Sigmoid colon (tissue), 7 donors: ENCODE data around the gene MEMO1. TPM values are rescaled to one million over a fixed set of nuclear protein-coding genes. Genes with fewer than 3 reads are reported as not detected.
"Not testable (repeated sequence)": the region's sequence is repeated elsewhere in the genome, so short reads cannot be mapped to it uniquely, and the experiment has no call there.

Experiments used
- DNase-seq: peaks from one replicate; pipeline ENCODE4 v3.0.0-alpha.2; 2019
- H3K27ac ChIP-seq, 4 donors: fragments of 200-600 bp; sonication (generic); one replicate each; pipeline ENCODE4 v1.5.1; 2016 to 2019; ENCODE audit warnings: mild to moderate bottlenecking in 1 of 4
- H3K27me3 ChIP-seq, 3 donors: fragments of 200-600 bp; sonication (generic); one replicate each; pipeline ENCODE4 v1.5.1; 2019; ENCODE audit warnings: mild to moderate bottlenecking in 1 of 3
- H3K36me3 ChIP-seq, 4 donors: fragments of 200-600 bp; sonication (generic); one replicate each; pipeline ENCODE4 v1.5.1; 2016 to 2019
- H3K4me1 ChIP-seq, 4 donors: fragments of 200-600 bp; sonication (generic); one replicate each; pipeline ENCODE4 v1.5.1; 2017 to 2019
- H3K4me3 ChIP-seq, 4 donors: fragments of 200-600 bp; sonication (generic); one replicate each; pipeline ENCODE4 v1.5.1; 2017 to 2019; ENCODE audit warnings: mild to moderate bottlenecking in 2 of 4, moderate library complexity in 1 of 4
- H3K9me3 ChIP-seq, 4 donors: fragments of 200-600 bp in 3 of 4; sonication (generic) in 3 of 4; one replicate each; pipeline versions ENCODE4 v1.5.1 to v1.6.1; 2013 to 2019
- EP300 ChIP-seq, 4 donors: sonication (generic); formaldehyde crosslinking; IDR thresholded peaks; one replicate each; pipeline ENCODE4 v1.6.1; 2017; ENCODE audit warnings: antibody characterized with exemption in 4 of 4
- POLR2A ChIP-seq, 2 donors: fragments of 450-650 bp; IDR thresholded peaks; one replicate each; pipeline ENCODE4 v1.6.1; 2016; ENCODE audit warnings: antibody characterized with exemption in 2 of 2, mild to moderate bottlenecking in 2 of 2, moderate library complexity in 2 of 2
- POLR2AphosphoS5 ChIP-seq, 4 donors: sonication (generic); formaldehyde crosslinking; IDR thresholded peaks; one replicate each; pipeline ENCODE4 v1.6.1; 2017; ENCODE audit warnings: antibody characterized with exemption in 4 of 4
- WGBS, 2 donors: extraction: QIAGEN DNeasy Blood & Tissue Kit; methylation state at CpG; one replicate each; pipeline ENCODE4 v1.1.7; 2013; 5-methylcytosine and 5-hydroxymethylcytosine counted together
- intact Hi-C: fragments of 100-400 bp; cut with DNase I; formaldehyde crosslinking; loops from one replicate; pipeline ENCODE4 v1.15.1; 2023
- polyA plus RNA-seq, 3 donors: library from polyadenylated mRNA; stranded (reverse); fragments of 200-250 nt; gene quantifications; one replicate each; pipeline ENCODE4 v1.2.3, GENCODE V29; 2013
- total RNA-seq, 4 donors: library from RNA; depleted of rRNA; stranded (reverse); fragments of >200 nt; gene quantifications; one replicate each; pipeline ENCODE4 v1.1.0, GENCODE V29; 2016
- TF ChIP-seq, protein P1 (sequence below), 4 experiments: fragments of 450-650 bp in 3 of 4; fragments of 200-600 bp in 1 of 4; IDR thresholded peaks; one replicate each; pipeline ENCODE4 v1.5.1; 2016 to 2019; ENCODE audit warnings: antibody characterized with exemption in 4 of 4, mild to moderate bottlenecking in 3 of 4, moderate library complexity in 2 of 4
- donor health status: healthy with polysubstance abuse.
- donor health status: Bipolar disorder and iron deficiency.
- donor health status: healthy.

The MEMO1 gene
- total and polyA plus RNA-seq, 7 donors: 18.3 to 39.6 (median 29.6) TPM

DNA sequence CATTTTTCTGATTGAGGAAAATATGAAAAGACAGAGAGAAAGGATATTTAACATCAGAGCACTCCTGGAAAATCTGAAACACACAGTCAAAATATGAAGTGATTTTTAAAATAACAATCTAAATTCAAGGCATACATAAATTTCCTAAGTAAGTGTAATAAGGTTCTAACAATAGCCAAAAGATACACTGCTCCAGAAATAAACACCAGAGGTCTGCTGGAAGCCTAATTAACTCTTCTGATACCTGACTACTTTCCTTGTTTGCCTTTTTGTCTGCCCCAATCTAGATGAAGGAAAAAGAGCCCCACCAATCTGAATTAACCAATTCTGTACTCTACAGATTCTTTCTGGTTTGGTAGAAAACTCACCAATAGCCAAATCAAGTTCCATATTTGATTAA lies 87.1 kb downstream of the MEMO1 start:
- Histone ChIP-seq H3K4me1 (no peaks in the 10 kb centered on the region), H3K4me3 (no peak overlapping the region), H3K9me3 (no peaks in the 10 kb centered on the region), H3K36me3 (peaks cover 0 to 5% (median 0%) of the 10 kb centered on the region in 4 donors), H3K27me3 (no peaks in the 10 kb centered on the region), H3K27ac (no peak overlapping the region)
- intact Hi-C loops: no loop called here
- DNase-seq: no peak
- TF ChIP-seq, protein P1, sequence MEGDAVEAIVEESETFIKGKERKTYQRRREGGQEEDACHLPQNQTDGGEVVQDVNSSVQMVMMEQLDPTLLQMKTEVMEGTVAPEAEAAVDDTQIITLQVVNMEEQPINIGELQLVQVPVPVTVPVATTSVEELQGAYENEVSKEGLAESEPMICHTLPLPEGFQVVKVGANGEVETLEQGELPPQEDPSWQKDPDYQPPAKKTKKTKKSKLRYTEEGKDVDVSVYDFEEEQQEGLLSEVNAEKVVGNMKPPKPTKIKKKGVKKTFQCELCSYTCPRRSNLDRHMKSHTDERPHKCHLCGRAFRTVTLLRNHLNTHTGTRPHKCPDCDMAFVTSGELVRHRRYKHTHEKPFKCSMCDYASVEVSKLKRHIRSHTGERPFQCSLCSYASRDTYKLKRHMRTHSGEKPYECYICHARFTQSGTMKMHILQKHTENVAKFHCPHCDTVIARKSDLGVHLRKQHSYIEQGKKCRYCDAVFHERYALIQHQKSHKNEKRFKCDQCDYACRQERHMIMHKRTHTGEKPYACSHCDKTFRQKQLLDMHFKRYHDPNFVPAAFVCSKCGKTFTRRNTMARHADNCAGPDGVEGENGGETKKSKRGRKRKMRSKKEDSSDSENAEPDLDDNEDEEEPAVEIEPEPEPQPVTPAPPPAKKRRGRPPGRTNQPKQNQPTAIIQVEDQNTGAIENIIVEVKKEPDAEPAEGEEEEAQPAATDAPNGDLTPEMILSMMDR (IDR thresholded peaks at IDR 0.05): no peak
- TF ChIP-seq EP300 (IDR thresholded peaks at IDR 0.05) (no peak), POLR2AphosphoS5 (IDR thresholded peaks at IDR 0.05) (no peak), POLR2A (IDR thresholded peaks at IDR 0.05) (no peak)

DNA sequence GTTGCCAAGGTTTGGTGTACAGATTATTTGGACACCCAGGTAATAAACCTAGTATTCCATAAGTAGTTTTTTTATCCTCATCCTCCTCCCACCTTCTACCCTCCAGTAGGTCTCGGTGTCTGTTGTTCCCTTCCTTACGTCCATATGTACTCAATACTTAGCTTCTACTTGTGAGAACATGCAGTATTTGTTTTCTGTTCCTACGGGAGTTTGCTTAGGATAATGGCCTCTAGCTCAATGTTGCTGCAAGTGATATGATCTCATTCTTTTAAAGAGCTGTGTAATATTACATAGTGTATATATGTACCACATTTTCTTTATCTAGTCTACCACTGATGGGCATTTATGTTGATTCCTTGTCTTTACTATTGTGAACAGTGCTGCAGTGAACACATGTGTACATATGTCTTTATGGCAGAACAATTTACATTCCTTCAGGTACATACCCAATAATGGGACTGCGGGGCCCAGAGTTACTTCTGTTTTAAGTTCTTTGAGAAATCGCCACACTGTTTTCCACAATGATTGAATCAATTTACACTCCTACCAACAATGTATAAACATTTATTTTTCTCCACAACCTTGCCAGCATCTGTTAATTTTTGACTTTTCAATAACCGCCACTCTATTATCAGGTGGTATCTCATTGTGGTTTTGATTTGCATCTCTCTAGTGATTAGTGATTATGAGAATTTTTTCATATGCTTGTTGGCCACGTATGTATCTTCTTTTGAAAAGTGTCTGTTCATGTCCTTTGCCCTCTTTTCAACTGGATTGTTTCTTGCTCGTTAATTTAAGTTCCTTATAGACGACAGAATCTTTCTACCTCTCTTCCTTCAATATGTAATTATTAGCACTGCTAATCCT lies 88.0 kb downstream of the MEMO1 start:
- DNase-seq: no peak
- Histone ChIP-seq H3K4me1 (no peaks in the 10 kb centered on the region), H3K27ac (no peak overlapping the region), H3K9me3 (no peaks in the 10 kb centered on the region), H3K27me3 (no peaks in the 10 kb centered on the region), H3K4me3 (no peak overlapping the region), H3K36me3 (peaks cover 0 to 9% (median 0%) of the 10 kb centered on the region in 4 donors)
- 25 to 72% methylated on average over 9 of the region's 9 CpGs for WGBS, 2 donors
- TF ChIP-seq, protein P1 (IDR thresholded peaks at IDR 0.05): no peak
- TF ChIP-seq POLR2A (IDR thresholded peaks at IDR 0.05) (no peak), EP300 (IDR thresholded peaks at IDR 0.05) (no peak), POLR2AphosphoS5 (IDR thresholded peaks at IDR 0.05) (no peak)
- intact Hi-C loops: no loop called here

DNA sequence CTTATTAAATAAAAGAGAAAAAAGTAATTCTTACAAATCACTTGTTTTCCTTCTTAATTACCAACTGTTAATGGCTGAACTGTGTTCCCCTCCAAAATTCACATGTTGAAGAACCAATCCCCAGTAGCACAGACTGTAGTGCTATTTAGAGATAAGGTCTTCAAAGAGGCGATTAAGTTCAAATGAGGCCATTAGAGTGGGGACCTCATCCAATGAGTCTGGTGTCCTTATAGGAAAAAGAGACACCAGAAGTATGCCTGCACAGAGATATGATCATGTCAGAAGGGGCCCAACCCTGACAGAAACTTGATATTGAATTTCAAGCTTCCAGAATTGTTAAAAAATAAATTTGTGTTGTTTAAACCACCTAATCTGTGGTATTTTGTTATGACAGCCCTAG lies 89.8 kb downstream of the MEMO1 start:
- TF ChIP-seq POLR2AphosphoS5 (IDR thresholded peaks at IDR 0.05) (no peak), POLR2A (IDR thresholded peaks at IDR 0.05) (no peak)
- H3K4me1 ChIP-seq: no peaks in the 10 kb centered on the region
- intact Hi-C loops: no loop called here
- H3K9me3 ChIP-seq: no peaks in the 10 kb centered on the region
- 94 to 96% methylated on average over 1 of the region's 1 CpG for WGBS, 2 donors
- no peak overlapping the region for H3K4me3 ChIP-seq
- H3K27me3 ChIP-seq: no peaks in the 10 kb centered on the region
- no peak for DNase-seq
- peaks cover 0 to 14% (median 0%) of the 10 kb centered on the region in 4 donors for H3K36me3 ChIP-seq
- H3K27ac ChIP-seq: no peak overlapping the region

DNA sequence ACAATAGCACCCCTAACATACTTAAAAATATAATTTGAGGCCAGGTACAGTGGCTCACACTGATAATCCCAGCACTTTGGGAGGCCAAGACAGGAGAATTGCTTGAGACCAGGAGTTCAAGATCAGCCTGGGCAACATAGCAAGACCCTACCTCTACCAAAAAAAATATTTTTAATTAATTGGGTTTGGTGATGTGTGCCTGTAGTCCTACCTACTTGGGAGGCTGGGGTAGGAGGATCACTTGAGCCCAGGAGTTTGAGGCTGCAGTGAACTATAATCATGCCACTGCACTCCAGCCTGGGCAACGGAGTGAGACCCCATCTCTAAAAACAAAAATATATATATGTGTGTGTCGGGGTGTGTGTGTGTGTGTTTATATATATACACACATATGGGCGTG lies 91.3 kb downstream of the MEMO1 start:
- Histone ChIP-seq H3K27me3 (no peaks in the 10 kb centered on the region), H3K36me3 (peaks cover 0 to 14% (median 0%) of the 10 kb centered on the region in 4 donors), H3K4me3 (no peak overlapping the region), H3K9me3 (no peaks in the 10 kb centered on the region), H3K27ac (no peak overlapping the region), H3K4me1 (no peaks in the 10 kb centered on the region)
- TF ChIP-seq POLR2AphosphoS5 (IDR thresholded peaks at IDR 0.05): no peak
- TF ChIP-seq, protein P1 (IDR thresholded peaks at IDR 0.05): no peak
- no peak for TF ChIP-seq EP300 (IDR thresholded peaks at IDR 0.05)
- no peak for TF ChIP-seq POLR2A (IDR thresholded peaks at IDR 0.05)
- WGBS, 2 donors: 97 to 98% methylated on average over 3 of the region's 3 CpGs
- DNase-seq: no peak
- intact Hi-C loops: no loop called here

DNA sequence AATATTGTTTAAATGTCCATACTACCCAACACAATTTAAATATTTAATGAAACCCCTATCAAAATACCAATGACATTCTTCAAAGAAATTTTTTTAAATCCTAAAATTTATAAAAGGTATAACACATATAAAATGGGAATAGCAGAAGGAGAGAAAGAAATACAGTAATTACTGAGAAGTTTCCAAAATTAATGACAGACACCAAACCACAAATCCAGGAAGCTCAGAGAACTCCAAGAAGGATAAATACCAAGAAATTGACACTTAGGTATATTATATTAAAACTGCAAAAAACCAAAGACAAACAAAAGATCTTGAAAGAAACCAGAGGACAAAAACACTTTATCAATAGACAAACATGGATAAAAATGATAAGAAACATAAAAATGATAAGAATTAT lies 101.1 kb downstream of the MEMO1 start:
- Histone ChIP-seq H3K27ac (no peak overlapping the region), H3K27me3 (no peaks in the 10 kb centered on the region), H3K4me1 (peaks cover 0 to 5% (median 0%) of the 10 kb centered on the region in 4 donors), H3K36me3 (peaks cover 0 to 21% (median 0%) of the 10 kb centered on the region in 4 donors), H3K4me3 (no peak overlapping the region), H3K9me3 (no peaks in the 10 kb centered on the region)
- TF ChIP-seq EP300 (IDR thresholded peaks at IDR 0.05): no peak
- no peak for TF ChIP-seq POLR2A (IDR thresholded peaks at IDR 0.05)
- TF ChIP-seq, protein P1 (IDR thresholded peaks at IDR 0.05): no peak
- no peak for TF ChIP-seq POLR2AphosphoS5 (IDR thresholded peaks at IDR 0.05)
- no peak for DNase-seq
- intact Hi-C loops: no loop called here

DNA sequence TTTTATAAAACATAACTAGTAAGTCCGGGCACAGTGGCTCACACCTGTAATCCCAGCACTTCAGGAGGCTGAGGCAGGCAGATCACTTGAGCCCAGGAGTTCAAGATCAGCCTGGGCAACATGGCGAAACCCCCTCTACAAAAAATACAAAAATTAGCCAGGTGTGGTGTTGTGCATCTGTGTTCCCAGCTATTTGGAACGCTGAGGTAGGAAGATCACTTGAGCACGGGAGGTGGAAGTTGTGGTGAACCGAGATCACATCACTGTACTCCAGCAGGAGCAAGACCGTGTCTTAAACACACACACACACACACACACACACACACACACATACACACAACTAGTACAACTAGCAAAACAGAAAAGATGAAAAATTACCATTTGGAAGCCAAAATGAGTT lies 103.3 kb downstream of the MEMO1 start:
- peaks cover 0 to 22% (median under 1%) of the 10 kb centered on the region in 4 donors for H3K36me3 ChIP-seq
- intact Hi-C loops, H3K4me1 ChIP-seq, H3K9me3 ChIP-seq, DNase-seq, H3K27me3 ChIP-seq, H3K4me3 ChIP-seq, H3K27ac ChIP-seq: not testable (repeated sequence)
- 91 to 97% methylated on average over 6 of the region's 6 CpGs for WGBS, 2 donors
